Measurements from ENCODE around the gene MCCD1.
A peak's percentile ranks its signal among the peaks of the same experiment; 100 is the strongest.

The MCCD1 gene

GRCh38 chr6:31497531-31498476 lies 31.0 kb upstream of the MCCD1 start, which contains the start of gene MICB (continued):
- TF ChIP-seq PRDM10 (tag by site-specific recombination; IDR thresholded peaks at IDR 0.05), result peak; percentile 100
- TF ChIP-seq IKZF3 (tag by site-specific recombination; IDR thresholded peaks at IDR 0.05), result peak; percentile 74
- no peak for TF ChIP-seq ZNF112 (tag by site-specific recombination; IDR thresholded peaks at IDR 0.05)
- peak; percentile 83 for TF ChIP-seq ZNF335 (tag by site-specific recombination; conservative IDR thresholded peaks at IDR 0.05)
- no peak for TF ChIP-seq PBX3 (CRISPR knock-in tag; IDR thresholded peaks at IDR 0.05)
- 0 out of 2 replicates have a peak, but pooled peaks have one; percentile 52 for TF ChIP-seq ZNF561 (tag by site-specific recombination; IDR thresholded peaks at IDR 0.05; ENCODE audit: borderline replicate concordance)
- 0 out of 2 replicates have a peak, but pooled peaks have one; percentile 18 for TF ChIP-seq ZNF10 (tag by site-specific recombination; IDR thresholded peaks at IDR 0.05)
- peak; percentile 71; the same call in 1 of the 2 replicates for TF ChIP-seq ZBTB7A (tag by site-specific recombination; IDR thresholded peaks at IDR 0.05; ENCODE audit: low read depth)
- TF ChIP-seq BCL11B (tag by site-specific recombination; IDR thresholded peaks at IDR 0.05; ENCODE audit: low read depth), result no peak
- no peak for TF ChIP-seq HOXD13 (CRISPR knock-in tag; IDR thresholded peaks at IDR 0.05; ENCODE audit: borderline replicate concordance)
- peak; percentile 15; the same call in 1 of the 2 replicates for TF ChIP-seq ZNF2 (tag by site-specific recombination; IDR thresholded peaks at IDR 0.05)
- TF ChIP-seq OSR2 (tag by site-specific recombination; IDR thresholded peaks at IDR 0.05), result 0 out of 2 replicates have a peak, but pooled peaks have one; percentile 20
- TF ChIP-seq BCL11A (tag by site-specific recombination; IDR thresholded peaks at IDR 0.05; ENCODE audit: low read depth), result 0 out of 2 replicates have a peak, but pooled peaks have one; percentile 11
- TF ChIP-seq KLF16 (tag by site-specific recombination; IDR thresholded peaks at IDR 0.05), result peak; percentile 39; the same call in 1 of the 2 replicates
- no peak for TF ChIP-seq ZNF701 (tag by site-specific recombination; IDR thresholded peaks at IDR 0.05)
- TF ChIP-seq ZFP69B (tag by site-specific recombination; IDR thresholded peaks at IDR 0.05), result 0 out of 2 replicates have a peak, but pooled peaks have one; percentile 31
- peak; percentile 50 for TF ChIP-seq SP7 (tag by site-specific recombination; IDR thresholded peaks at IDR 0.05)
- peak; percentile 38; the same call in 1 of the 2 replicates for TF ChIP-seq GLIS1 (tag by site-specific recombination; IDR thresholded peaks at IDR 0.05)
- TF ChIP-seq BCL6B (tag by site-specific recombination; IDR thresholded peaks at IDR 0.05), result no peak
- TF ChIP-seq, protein P1, sequence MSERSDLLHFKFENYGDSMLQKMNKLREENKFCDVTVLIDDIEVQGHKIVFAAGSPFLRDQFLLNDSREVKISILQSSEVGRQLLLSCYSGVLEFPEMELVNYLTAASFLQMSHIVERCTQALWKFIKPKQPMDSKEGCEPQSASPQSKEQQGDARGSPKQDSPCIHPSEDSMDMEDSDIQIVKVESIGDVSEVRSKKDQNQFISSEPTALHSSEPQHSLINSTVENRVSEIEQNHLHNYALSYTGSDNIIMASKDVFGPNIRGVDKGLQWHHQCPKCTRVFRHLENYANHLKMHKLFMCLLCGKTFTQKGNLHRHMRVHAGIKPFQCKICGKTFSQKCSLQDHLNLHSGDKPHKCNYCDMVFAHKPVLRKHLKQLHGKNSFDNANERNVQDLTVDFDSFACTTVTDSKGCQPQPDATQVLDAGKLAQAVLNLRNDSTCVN (tag by site-specific recombination; optimal IDR thresholded peaks at IDR 0.05), result peak; percentile 58
- peak; percentile 49; the same call in 1 of the 2 replicates for TF ChIP-seq ZNF777 (tag by site-specific recombination; IDR thresholded peaks at IDR 0.05; ENCODE audit: borderline replicate concordance)
- TF ChIP-seq ZBTB20 (tag by site-specific recombination; IDR thresholded peaks at IDR 0.05), result peak; percentile 47; the same call in 1 of the 2 replicates
- TF ChIP-seq ZBTB11 (tag by site-specific recombination; conservative IDR thresholded peaks at IDR 0.05; ENCODE audit: low read depth), result peak; percentile 45; the same call in 1 of the 2 replicates
- TF ChIP-seq ZFP3 (tag by site-specific recombination; IDR thresholded peaks at IDR 0.05; ENCODE audit: low read depth), result no peak
- TF ChIP-seq, protein P2, sequence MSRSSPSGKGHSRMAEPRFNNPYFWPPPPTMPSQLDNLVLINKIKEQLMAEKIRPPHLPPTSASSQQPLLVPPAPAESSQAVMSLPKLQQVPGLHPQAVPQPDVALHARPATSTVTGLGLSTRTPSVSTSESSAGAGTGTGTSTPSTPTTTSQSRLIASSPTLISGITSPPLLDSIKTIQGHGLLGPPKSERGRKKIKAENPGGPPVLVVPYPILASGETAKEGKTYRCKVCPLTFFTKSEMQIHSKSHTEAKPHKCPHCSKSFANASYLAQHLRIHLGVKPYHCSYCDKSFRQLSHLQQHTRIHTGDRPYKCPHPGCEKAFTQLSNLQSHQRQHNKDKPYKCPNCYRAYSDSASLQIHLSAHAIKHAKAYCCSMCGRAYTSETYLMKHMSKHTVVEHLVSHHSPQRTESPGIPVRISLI (tag by site-specific recombination; IDR thresholded peaks at IDR 0.05), result peak; percentile 99
- TF ChIP-seq ZNF660 (tag by site-specific recombination; IDR thresholded peaks at IDR 0.05), result peak; percentile 20; the same call in 1 of the 2 replicates
